Renal pelvis (tissue), 4 donors: ENCODE results near the gene C16orf96. TPM values are rescaled to one million over a fixed set of nuclear protein-coding genes. Genes with fewer than 3 reads are reported as not detected.

Experiments
- DNase-seq: peaks from one replicate; pipeline ENCODE4 v3.0.0-alpha.2; 2013
- polyA plus RNA-seq, 3 donors: library from polyadenylated mRNA; unstranded; fragments of 120-200 nt; gene quantifications; one replicate each; pipeline ENCODE4 v1.2.1, GENCODE V29; 2013; ENCODE audit not compliant: insufficient read length in 3 of 3

C16orf96 gene
- polyA plus RNA-seq, 3 donors = 0.28 to 0.40 (median 0.38) TPM

DNA sequence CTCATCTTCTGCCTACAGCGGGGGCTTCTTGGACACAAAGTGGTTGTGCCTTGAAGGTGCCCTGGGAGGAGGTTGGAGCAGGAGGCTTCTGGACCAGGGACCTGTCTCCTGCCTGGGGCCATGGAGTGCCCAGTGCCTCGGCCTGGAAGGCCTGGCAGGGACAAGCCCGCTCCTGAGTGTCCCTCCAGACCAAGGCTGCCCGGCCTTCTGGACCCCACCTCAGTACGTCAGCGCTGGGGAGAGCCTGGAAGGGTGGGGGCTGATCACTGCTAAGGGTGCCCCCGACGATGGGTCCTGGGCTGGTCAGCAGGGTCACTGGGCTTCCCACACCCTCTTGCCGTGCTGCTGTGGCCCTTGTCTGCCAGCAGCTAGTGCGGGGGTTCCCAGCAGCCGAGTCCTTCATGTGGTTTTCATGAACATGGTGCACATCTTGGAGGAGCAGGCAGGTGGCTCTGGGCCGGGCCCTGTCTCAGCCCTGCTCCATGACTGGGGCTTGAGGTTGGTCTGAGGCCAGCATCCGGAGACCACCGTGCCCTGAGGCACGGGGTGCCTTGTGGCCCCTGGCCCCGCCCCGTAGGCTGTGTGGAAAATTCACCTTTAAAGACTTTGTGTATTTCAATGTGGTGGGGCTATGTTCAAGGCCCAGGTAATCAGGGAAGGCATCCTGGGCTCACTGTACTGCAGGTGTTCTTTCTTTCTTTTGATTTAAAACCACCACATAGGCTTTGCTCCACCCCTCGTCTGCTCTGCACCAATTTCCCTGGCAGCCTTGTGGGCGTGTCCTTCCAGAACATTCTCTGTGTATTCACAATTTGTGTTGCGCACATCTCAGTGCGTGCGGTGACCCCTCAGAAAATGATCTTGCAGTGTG is 90.9 kb downstream of the C16orf96 start:
- no peak for DNase-seq

DNA sequence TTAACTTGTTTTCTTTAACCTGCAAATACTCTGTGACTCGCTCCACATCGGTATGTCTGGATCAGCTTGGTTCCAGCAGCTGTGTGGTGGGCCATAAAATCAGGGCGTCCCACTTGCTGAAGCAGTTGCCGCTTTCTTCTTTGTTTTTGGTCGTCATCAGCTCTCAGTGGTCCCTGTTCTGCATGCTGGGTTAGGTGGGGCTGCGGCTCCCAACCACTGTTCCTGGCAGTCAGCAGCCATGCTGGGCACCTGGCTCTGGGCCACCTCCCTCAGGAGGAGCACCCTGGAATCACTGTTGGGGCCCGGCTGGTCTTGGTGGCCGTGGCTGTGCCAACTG is 91.5 kb downstream of the C16orf96 start:
- no peak for DNase-seq

DNA sequence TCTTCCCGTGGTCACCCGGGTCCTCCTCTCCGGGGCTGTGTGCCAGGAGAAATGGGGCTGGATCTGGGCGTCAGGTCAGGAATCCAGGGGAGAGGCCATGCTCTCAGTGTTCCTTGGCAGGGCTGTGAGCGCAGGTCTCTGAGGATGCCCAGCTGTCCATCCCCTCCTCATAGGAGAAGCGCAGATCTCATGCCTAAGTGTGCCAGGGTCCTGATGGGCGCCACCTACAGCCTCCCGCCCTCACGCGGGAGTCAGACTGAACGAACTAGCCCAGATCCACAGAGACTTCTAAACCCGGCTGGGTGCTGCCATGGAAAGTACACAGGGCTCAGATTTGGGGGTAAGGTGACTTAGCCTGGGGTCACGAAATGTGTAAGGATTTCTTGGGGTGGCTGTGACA is 92.8 kb downstream of the C16orf96 start:
- DNase-seq = no peak

DNA sequence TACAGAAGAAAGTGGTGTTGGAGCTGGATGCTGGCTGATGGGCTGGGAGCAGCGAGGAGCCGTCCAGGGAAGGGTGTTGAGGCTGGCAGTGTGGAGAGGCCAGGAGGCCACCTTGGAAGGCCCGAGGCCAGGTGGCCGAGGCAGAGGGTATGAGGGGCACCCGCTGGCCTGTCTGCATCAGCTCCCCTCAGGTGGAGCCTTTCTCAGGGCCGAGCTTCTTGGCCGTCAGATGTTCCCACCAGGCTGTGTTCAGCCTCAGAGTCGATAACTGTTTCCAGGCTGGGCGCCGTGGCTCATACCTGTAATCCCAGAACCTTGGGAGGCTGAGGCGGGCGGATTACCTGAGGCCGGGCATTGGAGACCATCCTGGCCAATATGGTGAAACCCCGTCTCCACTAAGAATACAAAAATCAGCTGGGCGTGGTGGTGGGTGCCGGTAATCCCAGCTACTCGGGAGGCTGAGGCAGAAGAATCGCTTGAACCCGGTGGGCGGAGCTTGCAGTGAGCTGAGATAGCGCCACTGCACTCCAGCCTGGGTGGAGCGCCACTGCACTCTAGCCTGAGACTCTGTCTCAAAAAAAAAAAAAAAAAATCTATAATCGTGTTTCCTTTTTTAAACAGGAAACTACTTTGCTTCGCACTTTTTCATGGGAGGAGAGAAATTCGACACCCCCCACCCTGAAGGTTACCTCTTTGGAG is 93.8 kb downstream of the C16orf96 start:
- no peak for DNase-seq

Other genes starting within 250 kb of the C16orf96 start
- gene GLIS2, start 240.3 kb upstream of the C16orf96 start, polyA plus RNA-seq = 10 to 100 TPM; 46.2 to 52.4 (median 50.6) TPM
- gene PAM16, start 205.0 kb upstream of the C16orf96 start, polyA plus RNA-seq = 10 to 100 TPM; 25.3 to 33.4 (median 30.7) TPM
- 10 to 100 TPM; 53.6 to 74.6 (median 67.2) TPM for gene VASN, start 184.5 kb upstream of the C16orf96 start, polyA plus RNA-seq
- 10 to 100 TPM; 21.2 to 25.0 (median 24.6) TPM for gene CORO7, start 139.7 kb upstream of the C16orf96 start, polyA plus RNA-seq
- 10 to 100 TPM; 37.6 to 48.6 (median 44.2) TPM for gene DNAJA3, start 130.5 kb upstream of the C16orf96 start, polyA plus RNA-seq
- gene NMRAL1, start 81.7 kb upstream of the C16orf96 start, polyA plus RNA-seq = 10 to 100 TPM; 45.0 to 49.8 (median 48.8) TPM
- 10 to 100 TPM; 41.2 to 54.5 (median 47.8) TPM for gene HMOX2, start 79.9 kb upstream of the C16orf96 start, polyA plus RNA-seq
- gene CDIP1, start 17.6 kb upstream of the C16orf96 start, polyA plus RNA-seq = 10 to 100 TPM; 32.3 to 35.9 (median 32.6) TPM
- 10 to 100 TPM; 23.4 to 28.5 (median 23.9) TPM for gene UBALD1, start 58.5 kb downstream of the C16orf96 start, polyA plus RNA-seq
- 10 to 100 TPM; 52.3 to 70.1 (median 63.2) TPM for gene MGRN1, start 68.5 kb downstream of the C16orf96 start, polyA plus RNA-seq
- gene NUDT16L1, start 137.2 kb downstream of the C16orf96 start, polyA plus RNA-seq = 10 to 100 TPM; 46.2 to 55.8 (median 55.0) TPM
- 10 to 100 TPM; 24.1 to 37.1 (median 35.4) TPM for gene ANKS3, start 177.9 kb downstream of the C16orf96 start, polyA plus RNA-seq
- 1 to 10 TPM; 2.4 to 3.0 (median 2.6) TPM for gene DNAAF8, start 178.2 kb downstream of the C16orf96 start, polyA plus RNA-seq
- gene ZNF500, start 210.8 kb downstream of the C16orf96 start, polyA plus RNA-seq = 10 to 100 TPM; 17.2 to 24.1 (median 18.2) TPM
- gene SEPTIN12, start 232.0 kb downstream of the C16orf96 start, polyA plus RNA-seq = 10 to 100 TPM in 1 of 3 donors, not detected in 2; 12.0 TPM
- 10 to 100 TPM in 2 of 3 donors, 1 to 10 TPM in 1; 6.0 to 12.8 (median 10.9) TPM for gene SMIM22, start 239.0 kb downstream of the C16orf96 start, polyA plus RNA-seq
- 10 to 100 TPM; 22.7 to 45.1 (median 32.9) TPM for gene ROGDI, start 246.3 kb downstream of the C16orf96 start, polyA plus RNA-seq